ENCODE results near the gene DENND4B.

DNA sequence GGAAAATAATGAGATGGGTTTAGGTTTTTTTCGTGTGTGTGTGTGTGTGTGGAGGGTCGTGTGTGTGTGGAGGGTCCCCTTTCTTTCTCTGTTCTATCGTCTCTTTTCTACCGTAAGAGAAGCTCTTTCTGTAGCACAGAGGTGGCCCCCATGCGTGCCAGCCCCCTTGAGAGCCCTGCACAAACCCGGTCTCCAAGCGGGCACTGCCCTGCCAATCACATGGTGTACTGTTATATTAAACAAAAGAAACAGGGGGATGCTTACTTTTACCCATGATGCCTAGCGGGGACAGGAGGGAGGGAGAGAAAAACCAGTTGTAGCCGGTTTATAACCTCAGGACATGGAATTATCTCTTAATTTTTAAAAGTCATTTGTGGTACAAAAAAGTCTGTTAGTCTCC lies 64.8 kb downstream of the DENND4B start:
- no peak for TF ChIP-seq EZH2 (IDR thresholded peaks at IDR 0.05; ENCODE audit: borderline replicate concordance, low read depth, low read length, poor library complexity, severe bottlenecking)
- TF ChIP-seq, protein P1, sequence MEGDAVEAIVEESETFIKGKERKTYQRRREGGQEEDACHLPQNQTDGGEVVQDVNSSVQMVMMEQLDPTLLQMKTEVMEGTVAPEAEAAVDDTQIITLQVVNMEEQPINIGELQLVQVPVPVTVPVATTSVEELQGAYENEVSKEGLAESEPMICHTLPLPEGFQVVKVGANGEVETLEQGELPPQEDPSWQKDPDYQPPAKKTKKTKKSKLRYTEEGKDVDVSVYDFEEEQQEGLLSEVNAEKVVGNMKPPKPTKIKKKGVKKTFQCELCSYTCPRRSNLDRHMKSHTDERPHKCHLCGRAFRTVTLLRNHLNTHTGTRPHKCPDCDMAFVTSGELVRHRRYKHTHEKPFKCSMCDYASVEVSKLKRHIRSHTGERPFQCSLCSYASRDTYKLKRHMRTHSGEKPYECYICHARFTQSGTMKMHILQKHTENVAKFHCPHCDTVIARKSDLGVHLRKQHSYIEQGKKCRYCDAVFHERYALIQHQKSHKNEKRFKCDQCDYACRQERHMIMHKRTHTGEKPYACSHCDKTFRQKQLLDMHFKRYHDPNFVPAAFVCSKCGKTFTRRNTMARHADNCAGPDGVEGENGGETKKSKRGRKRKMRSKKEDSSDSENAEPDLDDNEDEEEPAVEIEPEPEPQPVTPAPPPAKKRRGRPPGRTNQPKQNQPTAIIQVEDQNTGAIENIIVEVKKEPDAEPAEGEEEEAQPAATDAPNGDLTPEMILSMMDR (conservative IDR thresholded peaks at IDR 0.05; ENCODE audit: low read depth, low read length): no peak

Data from A673 (cell line).